Measurements from ENCODE around the gene LRMDA. TPM values are rescaled to one million over a fixed set of nuclear protein-coding genes. Genes with fewer than 3 reads are reported as not detected.

LRMDA gene
- total RNA-seq, 2 donors from 2014 or later, result 12.2 to 25.4 TPM

- no peaks in the 10 kb centered on the region for H3K4me1 ChIP-seq
- DNase-seq, result no peak
Observed at GRCh38 chr10:75525646-75526045, 94.2 kb downstream of the LRMDA start.

DNA sequence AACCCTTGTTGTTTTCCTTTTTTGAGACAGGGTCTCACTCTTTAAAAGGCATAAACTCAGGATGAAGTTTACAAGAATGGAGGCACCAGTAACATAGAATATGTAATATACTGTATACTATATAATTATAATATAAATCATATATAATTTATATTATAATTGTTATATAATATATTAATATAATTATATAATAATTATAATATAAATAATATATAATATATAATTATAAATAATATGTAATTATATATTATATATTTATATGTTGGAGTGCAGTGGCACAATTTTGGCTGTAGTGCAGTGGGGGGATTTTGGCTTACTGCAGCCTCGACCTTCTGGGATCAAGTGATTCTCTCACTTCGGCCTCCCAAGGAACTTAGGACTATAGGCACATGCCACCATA lies 96.1 kb downstream of the LRMDA start:
- Histone ChIP-seq H3K4me3 (no peak overlapping the region), H3K4me1 (no peaks in the 10 kb centered on the region), H3K27ac (no peak overlapping the region), H3K36me3 (replicated peaks in 1 of 2; ENCODE audit: insufficient read depth in 1 of 2, low read depth in 2 of 2) (no peaks in the 10 kb centered on the region), H3K27me3 (no peaks in the 10 kb centered on the region), H3K9me3 (no peaks in the 10 kb centered on the region)
- TF ChIP-seq CTCF (IDR thresholded peaks at IDR 0.05), result no peak
- TF ChIP-seq POLR2A (IDR thresholded peaks at IDR 0.05), result no peak
- WGBS, 2 donors, result 91 to 97% methylated on average over 2 of the region's 2 CpGs
- ATAC-seq, result no peak
- DNase-seq, result no peak
- intact Hi-C loops (cut with DNase I), result no loop called here

More at GRCh38 chr10:75525646-75526045, 94.2 kb downstream of the LRMDA start:
- Histone ChIP-seq H3K4me3 (no peak overlapping the region), H3K9me3 (no peaks in the 10 kb centered on the region), H3K27ac (no peak overlapping the region), H3K27me3 (no peaks in the 10 kb centered on the region), H3K36me3 (replicated peaks in 1 of 2; ENCODE audit: insufficient read depth in 1 of 2, low read depth in 2 of 2) (no peaks in the 10 kb centered on the region)
- no peak for ATAC-seq
- intact Hi-C loops (cut with DNase I), result no loop called here
- WGBS, 2 donors, result 93 to 100% methylated on average over 1 of the region's 1 CpG
- no peak for TF ChIP-seq CTCF (IDR thresholded peaks at IDR 0.05)
- no peak for TF ChIP-seq POLR2A (IDR thresholded peaks at IDR 0.05)

- Histone ChIP-seq H3K4me1 (no peaks in the 10 kb centered on the region), H3K36me3 (replicated peaks in 1 of 2; ENCODE audit: insufficient read depth in 1 of 2, low read depth in 2 of 2) (no peaks in the 10 kb centered on the region), H3K27ac (no peak overlapping the region), H3K9me3 (no peaks in the 10 kb centered on the region), H3K4me3 (no peak overlapping the region), H3K27me3 (no peaks in the 10 kb centered on the region)
- intact Hi-C loops (cut with DNase I), result no loop called here
- no peak for ATAC-seq
- no peak for TF ChIP-seq POLR2A (IDR thresholded peaks at IDR 0.05)
- no peak for TF ChIP-seq CTCF (IDR thresholded peaks at IDR 0.05)
- 64 to 87% methylated on average over 2 of the region's 2 CpGs for WGBS, 2 donors
- DNase-seq, result peak in 1 of 4 donors; percentile 22
Observed at GRCh38 chr10:75528392-75528791, 97.0 kb downstream of the LRMDA start.

GRCh38 chr10:75530299-75530698 lies 98.9 kb downstream of the LRMDA start:
- no peaks in the 10 kb centered on the region for H3K9me3 ChIP-seq
- H3K36me3 ChIP-seq (replicated peaks in 1 of 2; ENCODE audit: insufficient read depth in 1 of 2, low read depth in 2 of 2), result no peaks in the 10 kb centered on the region
- H3K27ac ChIP-seq, result no peak overlapping the region
- no peak overlapping the region for H3K4me3 ChIP-seq
- intact Hi-C loops (cut with DNase I), result no loop called here
- WGBS, 2 donors, result 69 to 73% methylated on average over 3 of the region's 3 CpGs
- no peaks in the 10 kb centered on the region for H3K4me1 ChIP-seq
- ATAC-seq (no peak), DNase-seq (no peak)
- no peaks in the 10 kb centered on the region for H3K27me3 ChIP-seq
- TF ChIP-seq CTCF (IDR thresholded peaks at IDR 0.05), result no peak
- no peak for TF ChIP-seq POLR2A (IDR thresholded peaks at IDR 0.05)

- no peak for DNase-seq
- Histone ChIP-seq H3K36me3 (replicated peaks in 1 of 2; ENCODE audit: insufficient read depth in 1 of 2, low read depth in 2 of 2) (no peaks in the 10 kb centered on the region), H3K27ac (no peak overlapping the region), H3K27me3 (no peaks in the 10 kb centered on the region), H3K4me1 (no peaks in the 10 kb centered on the region), H3K4me3 (no peak overlapping the region), H3K9me3 (no peaks in the 10 kb centered on the region)
- intact Hi-C loops (cut with DNase I), result no loop called here
- 86 to 90% methylated on average over 2 of the region's 2 CpGs for WGBS, 2 donors
- TF ChIP-seq POLR2A (IDR thresholded peaks at IDR 0.05) (no peak), CTCF (IDR thresholded peaks at IDR 0.05) (no peak)
- ATAC-seq, result no peak
Observed at GRCh38 chr10:75531571-75532031, 100.2 kb downstream of the LRMDA start.

Measured in body of pancreas (tissue), 4 donors.